GM21737 (cell line): ENCODE measurements around the gene ATP6V1C2.
A peak's percentile ranks its signal among the peaks of the same experiment; 100 is the strongest.
"Not testable (repeated sequence)": the region's sequence is repeated elsewhere in the genome, so short reads cannot be mapped to it uniquely, and the experiment has no call there.

ENCODE experiments used
- ATAC-seq: cut with Tn5 transposase; IDR thresholded peaks from one replicate; pipeline ENCODE4 v1.9.1; 2021; ENCODE audit warnings: mild to moderate bottlenecking, moderate library complexity; ENCODE audit not compliant: unreplicated experiment

The ATP6V1C2 gene

GRCh38 chr2:10811517-10811916, 90.1 kb downstream of the ATP6V1C2 start:
- ATAC-seq, result no peak

- ATAC-seq, result peak; percentile 91
Measured at GRCh38 chr2:10812362-10813162, 91.1 kb downstream of the ATP6V1C2 start, which contains the start of gene PDIA6. TSS of gene PDIA6 (minus strand) at chr2:10812785. CDS start at chr2:10812696, 89 bp downstream.

GRCh38 chr2:10813163-10814138, 92.0 kb downstream of the ATP6V1C2 start:
- not testable (repeated sequence) for ATAC-seq

- no peak for ATAC-seq
Measured at GRCh38 chr2:10814142-10814541, 92.7 kb downstream of the ATP6V1C2 start.

GRCh38 chr2:10814571-10815331, 93.3 kb downstream of the ATP6V1C2 start:
- no peak for ATAC-seq

GRCh38 chr2:10817413-10817812, 96.0 kb downstream of the ATP6V1C2 start:
- ATAC-seq, result no peak

- not testable (repeated sequence) for ATAC-seq
Measured at GRCh38 chr2:10818305-10818704, 96.9 kb downstream of the ATP6V1C2 start.

- ATAC-seq, result no peak
Measured at GRCh38 chr2:10818984-10819383, 97.6 kb downstream of the ATP6V1C2 start.

- ATAC-seq, result no peak
Measured at GRCh38 chr2:10819714-10820314, 98.4 kb downstream of the ATP6V1C2 start.

- ATAC-seq, result no peak
Measured at GRCh38 chr2:10820562-10820961, 99.1 kb downstream of the ATP6V1C2 start.

GRCh38 chr2:10820978-10821695, 99.7 kb downstream of the ATP6V1C2 start:
- ATAC-seq, result no peak

GRCh38 chr2:10824191-10824590, 102.8 kb downstream of the ATP6V1C2 start:
- ATAC-seq, result no peak

- no peak for ATAC-seq
Measured at GRCh38 chr2:10826026-10826425, 104.6 kb downstream of the ATP6V1C2 start.

- no peak for ATAC-seq
Measured at GRCh38 chr2:10826625-10827024, 105.2 kb downstream of the ATP6V1C2 start.

GRCh38 chr2:10828346-10828745, 106.9 kb downstream of the ATP6V1C2 start:
- ATAC-seq, result no peak

GRCh38 chr2:10829299-10829698, 107.9 kb downstream of the ATP6V1C2 start:
- ATAC-seq, result no peak

- ATAC-seq, result no peak
Measured at GRCh38 chr2:10830203-10830602, 108.8 kb downstream of the ATP6V1C2 start.

GRCh38 chr2:10830641-10831399, 109.4 kb downstream of the ATP6V1C2 start:
- no peak for ATAC-seq

- no peak for ATAC-seq
Measured at GRCh38 chr2:10831400-10831985, 110.1 kb downstream of the ATP6V1C2 start.
